ENCODE measurements around the gene ULK2.

ULK2 gene

GRCh38 chr17:19726631-19727376 lies 140.9 kb downstream of the ULK2 start:
- DNase-seq (ENCODE audit: low spot score), result peak; percentile 7

DNA sequence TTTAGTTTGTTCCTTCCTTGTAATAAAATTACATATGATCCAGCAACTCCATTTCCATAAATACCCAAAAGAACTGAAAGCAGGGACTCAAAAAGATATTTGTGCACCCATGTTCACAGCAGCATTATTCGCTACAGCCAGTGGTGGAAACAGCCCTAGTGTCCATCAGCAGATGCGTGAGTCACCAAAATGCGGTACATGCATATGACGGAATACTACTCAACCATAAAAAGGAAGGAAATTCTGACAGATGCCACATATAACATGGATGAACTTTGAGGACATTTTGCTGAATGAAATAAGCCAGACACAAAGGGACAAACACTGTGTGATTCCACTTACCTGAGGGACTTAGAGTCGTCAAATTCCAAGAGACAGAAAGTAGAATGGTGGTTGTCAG lies 142.2 kb downstream of the ULK2 start:
- no peak for DNase-seq (ENCODE audit: low spot score)

GRCh38 chr17:19724501-19725420 lies 143.0 kb downstream of the ULK2 start:
- DNase-seq (ENCODE audit: low spot score), result peak; percentile 47

DNA sequence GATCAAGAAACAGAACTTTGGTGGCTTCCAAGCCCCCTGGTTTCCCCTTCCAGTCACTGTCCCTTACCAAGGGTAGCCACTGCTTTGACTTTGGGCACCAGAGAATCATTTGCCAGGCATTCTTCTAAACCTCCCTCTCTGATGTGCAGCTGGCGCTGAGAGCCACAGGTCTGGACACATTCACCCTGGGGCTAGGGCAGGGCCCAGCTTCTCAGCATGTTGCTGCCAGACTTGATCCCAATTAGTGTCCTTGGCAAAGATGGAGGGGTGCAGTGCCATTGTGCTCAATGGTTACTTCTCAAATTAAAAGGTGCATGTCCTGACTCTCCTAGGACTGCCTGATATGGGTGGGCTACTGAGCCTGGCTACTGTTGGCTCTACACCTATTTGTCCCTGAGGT lies 143.8 kb downstream of the ULK2 start:
- DNase-seq (ENCODE audit: low spot score), result no peak
